ENCODE results near the gene ZNF726.
"Not testable (repeated sequence)": the region's sequence is repeated elsewhere in the genome, so short reads cannot be mapped to it uniquely, and the experiment has no call there.

DNA sequence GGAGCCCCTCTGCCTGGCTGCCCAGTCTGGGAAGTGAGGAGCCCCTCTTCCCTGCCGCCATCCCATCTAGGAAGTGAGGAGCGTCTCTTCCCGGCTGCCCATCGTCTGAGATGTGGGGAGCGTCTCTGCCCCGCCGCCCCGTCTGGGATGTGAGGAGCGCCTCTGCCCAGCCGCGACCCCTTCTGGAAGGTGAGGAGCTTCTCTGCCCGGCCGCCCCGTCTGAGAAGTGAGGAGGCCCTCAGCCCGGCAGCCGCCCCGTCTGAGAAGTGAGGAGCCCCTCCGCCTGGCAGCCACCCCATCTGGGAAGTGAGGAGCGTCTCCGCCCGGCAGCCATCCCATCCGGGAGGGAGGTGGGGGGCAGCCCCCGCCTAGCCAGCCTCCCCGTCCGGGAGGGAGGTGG lies 49.2 kb downstream of the ZNF726 start:
- TF ChIP-seq, protein P1, sequence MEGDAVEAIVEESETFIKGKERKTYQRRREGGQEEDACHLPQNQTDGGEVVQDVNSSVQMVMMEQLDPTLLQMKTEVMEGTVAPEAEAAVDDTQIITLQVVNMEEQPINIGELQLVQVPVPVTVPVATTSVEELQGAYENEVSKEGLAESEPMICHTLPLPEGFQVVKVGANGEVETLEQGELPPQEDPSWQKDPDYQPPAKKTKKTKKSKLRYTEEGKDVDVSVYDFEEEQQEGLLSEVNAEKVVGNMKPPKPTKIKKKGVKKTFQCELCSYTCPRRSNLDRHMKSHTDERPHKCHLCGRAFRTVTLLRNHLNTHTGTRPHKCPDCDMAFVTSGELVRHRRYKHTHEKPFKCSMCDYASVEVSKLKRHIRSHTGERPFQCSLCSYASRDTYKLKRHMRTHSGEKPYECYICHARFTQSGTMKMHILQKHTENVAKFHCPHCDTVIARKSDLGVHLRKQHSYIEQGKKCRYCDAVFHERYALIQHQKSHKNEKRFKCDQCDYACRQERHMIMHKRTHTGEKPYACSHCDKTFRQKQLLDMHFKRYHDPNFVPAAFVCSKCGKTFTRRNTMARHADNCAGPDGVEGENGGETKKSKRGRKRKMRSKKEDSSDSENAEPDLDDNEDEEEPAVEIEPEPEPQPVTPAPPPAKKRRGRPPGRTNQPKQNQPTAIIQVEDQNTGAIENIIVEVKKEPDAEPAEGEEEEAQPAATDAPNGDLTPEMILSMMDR (IDR thresholded peaks at IDR 0.05): not testable (repeated sequence)
- TF ChIP-seq POLR2A (IDR thresholded peaks at IDR 0.05): not testable (repeated sequence)

All from ovary (tissue), 3 donors.